Measurements from ENCODE around the gene EIPR1. TPM values are rescaled to one million over a fixed set of nuclear protein-coding genes. Genes with fewer than 3 reads are reported as not detected.

EIPR1 gene
- total RNA-seq, 1 experiment from 2014 or later: 27.8 TPM

DNA sequence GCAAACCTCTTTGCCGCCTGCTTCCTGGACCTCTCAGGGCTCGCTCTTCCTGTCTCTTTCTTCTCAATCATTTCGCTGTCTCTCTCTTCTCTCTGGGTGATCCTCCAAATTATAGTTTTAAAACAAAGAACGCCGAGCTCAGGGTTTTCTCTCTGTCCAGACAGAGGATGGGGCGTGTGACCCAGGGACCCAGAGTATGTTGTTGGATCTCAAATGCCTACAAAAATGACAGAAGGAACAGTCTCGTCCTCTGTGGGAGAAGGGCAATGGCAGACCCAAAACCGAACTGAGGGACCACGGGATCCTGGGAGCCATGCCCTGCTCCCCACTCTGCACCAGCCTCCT lies 88.5 kb downstream of the EIPR1 start:
- no peak for DNase-seq
- Histone ChIP-seq H3K23me2 (ENCODE audit: insufficient read length, low read depth, low read length, poor library complexity, severe bottlenecking) (no peaks in the 10 kb centered on the region), H3K4me1 (ENCODE audit: insufficient read depth, low read length) (no peaks in the 10 kb centered on the region), H3K4me2 (ENCODE audit: insufficient read depth, insufficient read length, low read length) (no peak overlapping the region), H3K9ac (ENCODE audit: extremely low read depth, insufficient read length, low read length) (no peak overlapping the region), H2BK120ac (ENCODE audit: low read depth, low read length, poor library complexity, severe bottlenecking) (no peak overlapping the region), H3K27ac (ENCODE audit: insufficient read length, low read depth, low read length) (no peak overlapping the region), H3K23ac (ENCODE audit: insufficient read length, low read depth, low read length) (no peak overlapping the region), H2AK5ac (ENCODE audit: insufficient read length, low read length) (no peak overlapping the region), H3K79me1 (ENCODE audit: insufficient read depth, low read depth, low read length, poor library complexity, severe bottlenecking) (no peaks in the 10 kb centered on the region), H2BK20ac (ENCODE audit: low read depth, low read length, poor library complexity, severe bottlenecking) (no peak overlapping the region), H3K4ac (ENCODE audit: low read depth, low read length) (no peak overlapping the region), H3T11ph (ENCODE audit: low read length) (no peak overlapping the region), H4K20me1 (ENCODE audit: control insufficient read depth, insufficient read depth, insufficient read length) (peaks cover 2% of the 10 kb centered on the region), H4K91ac (ENCODE audit: insufficient read length, low read depth, low read length) (no peak overlapping the region), H3K79me2 (ENCODE audit: insufficient read depth, low read length) (no peaks in the 10 kb centered on the region), H2BK5ac (ENCODE audit: insufficient read length, low read length) (no peak overlapping the region), H3K18ac (ENCODE audit: insufficient read length, low read depth, low read length) (no peak overlapping the region), H4K5ac (ENCODE audit: insufficient read length, low read depth, low read length) (no peak overlapping the region), H2BK12ac (ENCODE audit: insufficient read length, low read depth, low read length) (no peak overlapping the region), H3K56ac (ENCODE audit: insufficient read length, low read depth, low read length) (no peak overlapping the region), H4K8ac (replicated peaks; ENCODE audit: insufficient read length, low read depth, low read length) (no peak overlapping the region), H2AFZ (ENCODE audit: low read length) (no peak overlapping the region), H3K9me3 (ENCODE audit: control insufficient read depth, low read depth, low read length) (no peaks in the 10 kb centered on the region), H3K27me3 (ENCODE audit: insufficient read depth, low read length) (no peaks in the 10 kb centered on the region), H2BK15ac (ENCODE audit: low read depth, low read length) (no peak overlapping the region), H3K14ac (ENCODE audit: insufficient read depth, low read length) (no peak overlapping the region)
- H3K27me3 Mint-ChIP-seq (ENCODE audit: low read depth): no peaks in the 10 kb centered on the region
- peaks cover 9 to 19% of the 10 kb centered on the region in 2 experiments for H3K4me1 Mint-ChIP-seq
- TF ChIP-seq, protein P1, sequence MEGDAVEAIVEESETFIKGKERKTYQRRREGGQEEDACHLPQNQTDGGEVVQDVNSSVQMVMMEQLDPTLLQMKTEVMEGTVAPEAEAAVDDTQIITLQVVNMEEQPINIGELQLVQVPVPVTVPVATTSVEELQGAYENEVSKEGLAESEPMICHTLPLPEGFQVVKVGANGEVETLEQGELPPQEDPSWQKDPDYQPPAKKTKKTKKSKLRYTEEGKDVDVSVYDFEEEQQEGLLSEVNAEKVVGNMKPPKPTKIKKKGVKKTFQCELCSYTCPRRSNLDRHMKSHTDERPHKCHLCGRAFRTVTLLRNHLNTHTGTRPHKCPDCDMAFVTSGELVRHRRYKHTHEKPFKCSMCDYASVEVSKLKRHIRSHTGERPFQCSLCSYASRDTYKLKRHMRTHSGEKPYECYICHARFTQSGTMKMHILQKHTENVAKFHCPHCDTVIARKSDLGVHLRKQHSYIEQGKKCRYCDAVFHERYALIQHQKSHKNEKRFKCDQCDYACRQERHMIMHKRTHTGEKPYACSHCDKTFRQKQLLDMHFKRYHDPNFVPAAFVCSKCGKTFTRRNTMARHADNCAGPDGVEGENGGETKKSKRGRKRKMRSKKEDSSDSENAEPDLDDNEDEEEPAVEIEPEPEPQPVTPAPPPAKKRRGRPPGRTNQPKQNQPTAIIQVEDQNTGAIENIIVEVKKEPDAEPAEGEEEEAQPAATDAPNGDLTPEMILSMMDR (conservative IDR thresholded peaks at IDR 0.05): no peak
- no peak overlapping the region for H3K4me3 Mint-ChIP-seq
- H3K27ac Mint-ChIP-seq: no peak overlapping the region; a peak in 1 of 7 replicates
- no CpG with 5 or more reads among the region's 9 CpGs for WGBS (ENCODE audit: extremely low coverage, insufficient read length, low lambda C conversion rate)
- H3K36me3 Mint-ChIP-seq (ENCODE audit: insufficient read depth in 1 of 3, low read depth in 3 of 3): peaks cover 6 to 10% (median 7%) of the 10 kb centered on the region in 3 experiments
- H3K9me3 Mint-ChIP-seq: peaks cover 0 to 6% of the 10 kb centered on the region in 2 experiments; a peak in 3 of 5 replicates
